HepG2 (cell line): ENCODE data around the gene RBM19. TPM values are rescaled to one million over a fixed set of nuclear protein-coding genes. Genes with fewer than 3 reads are reported as not detected.

Experiments used
- ATAC-seq: fragments of 200-7000 bp; cut with Tn5 transposase; 3 replicates; pipeline ENCODE4 v1.9.1; 2020; ENCODE audit warnings: mild to moderate bottlenecking, moderate library complexity
- BruUV-seq: library from RNA; stranded (reverse); fragments of 400-500 nt; replicated peaks from 2 replicates; lab custom pipeline; 2021; lab: Mats Ljungman, UMichigan
- CTCF ChIA-PET: fragments of 300-600 bp; formaldehyde crosslinking; extraction: SDS; loops from one replicate; lab custom pipeline; 2021; ENCODE audit warnings: low total read pairs, inconsistent platforms, low intra/inter-chr PET ratio; lab: Yijun Ruan, JAX
- POLR2A ChIA-PET: fragments of 350-600 bp; sonication (Branson Sonifier 250); formaldehyde crosslinking; loops from one replicate; lab custom pipeline; 2020; ENCODE audit warnings: antibody characterized with exemption, inconsistent platforms; lab: Yijun Ruan, JAX
- DNase-seq: peaks from one replicate; pipeline ENCODE4 v3.0.0-alpha.2; 2015; ENCODE audit warnings: low spot score
- FAIRE-seq: peaks from 3 replicates; lab custom pipeline; 2011; peaks lifted over from hg19 to GRCh38; lab: Jason Lieb, UNC
- H2AFZ ChIP-seq: one replicate; pipeline ENCODE4 v1.6.1; 2011; ENCODE audit warnings: low read length, inconsistent platforms
- H3K27ac ChIP-seq: fragments of 300-600 bp; 3 replicates; pipeline ENCODE4 v1.8.0; 2011; ENCODE audit warnings: mixed run types, mild to moderate bottlenecking, mixed read lengths, low read length, inconsistent platforms; ENCODE audit not compliant: insufficient read depth; ENCODE audit errors: extremely low read length
- H3K27me3 ChIP-seq, 2 experiments: fragments of 200-600 bp in 1 of 2; 2 replicates in 1 of 2; 3 replicates in 1 of 2; pipeline versions ENCODE4 v1.6.0 to v1.8.0; 2011; ENCODE audit warnings: low read length in 2 of 2, mild to moderate bottlenecking in 2 of 2, moderate library complexity in 2 of 2, inconsistent platforms in 1 of 2; ENCODE audit not compliant: insufficient read depth in 2 of 2, control insufficient read depth in 1 of 2
- H3K36me3 ChIP-seq, 2 experiments: fragments of 200-600 bp in 1 of 2; replicated peaks in 1 of 2; 2 replicates in 1 of 2; 3 replicates in 1 of 2; pipeline versions ENCODE4 v1.5.1 to v1.8.0; 2011; ENCODE audit warnings: low read length in 2 of 2, inconsistent platforms in 1 of 2; ENCODE audit not compliant: insufficient read depth in 2 of 2, control insufficient read depth in 1 of 2
- H3K4me1 ChIP-seq: 2 replicates; pipeline ENCODE4 v1.5.1; 2012; ENCODE audit warnings: low read length, inconsistent platforms; ENCODE audit not compliant: insufficient read depth
- H3K4me2 ChIP-seq: 2 replicates; pipeline ENCODE4 v1.6.0; 2011; ENCODE audit warnings: low read depth, low read length, inconsistent platforms
- H3K4me3 ChIP-seq, 3 experiments: fragments of 200-600 bp in 1 of 3; sonication (generic), shearing (Covaris generic) in 1 of 3; replicated peaks in 1 of 3; 2 replicates each; pipeline ENCODE4 v1.5.1; 2011 to 2016; ENCODE audit warnings: low read length in 3 of 3, inconsistent platforms in 2 of 3, low read depth in 2 of 3, mild to moderate bottlenecking in 2 of 3, control low read depth in 1 of 3, mixed read lengths in 1 of 3; ENCODE audit not compliant: insufficient read depth in 1 of 3
- H3K79me2 ChIP-seq: one replicate; pipeline ENCODE4 v1.6.1; 2011; ENCODE audit warnings: low read length, inconsistent platforms; ENCODE audit not compliant: insufficient read depth
- H3K9ac ChIP-seq: 2 replicates; pipeline ENCODE4 v1.6.0; 2011; ENCODE audit warnings: mild to moderate bottlenecking, low read depth, low read length, inconsistent platforms; ENCODE audit not compliant: insufficient read depth
- H3K9me3 ChIP-seq: 2 replicates; pipeline ENCODE4 v1.5.1; 2012; ENCODE audit warnings: mild to moderate bottlenecking, low read length
- H4K20me1 ChIP-seq: 2 replicates; pipeline ENCODE4 v1.6.0; 2011; ENCODE audit warnings: inconsistent platforms, mild to moderate bottlenecking, low read length, moderate library complexity; ENCODE audit not compliant: insufficient read depth
- ADNP ChIP-seq: sonication (generic); formaldehyde crosslinking; IDR thresholded peaks from 2 replicates; pipeline ENCODE4 v1.4.0; 2020; ENCODE audit warnings: missing genetic modification reagents
- BCLAF1 ChIP-seq: fragments of 450-650 bp; IDR thresholded peaks from 2 replicates; pipeline ENCODE4 v1.6.1; 2017; ENCODE audit warnings: mild to moderate bottlenecking
- BRF2 ChIP-seq: sonication (generic); formaldehyde crosslinking; IDR thresholded peaks from 2 replicates; pipeline ENCODE4 v1.8.1; 2022; ENCODE audit warnings: mild to moderate bottlenecking, missing genetic modification reagents
- KLF6 ChIP-seq: IDR thresholded peaks from 2 replicates; pipeline ENCODE4 v1.8.0; 2016; ENCODE audit warnings: missing biosample characterization, missing genetic modification reagents
- NCOA2 ChIP-seq: sonication (generic); formaldehyde crosslinking; IDR thresholded peaks from 2 replicates; pipeline ENCODE4 v1.8.0; 2022; ENCODE audit warnings: inconsistent platforms
- PBX2 ChIP-seq: IDR thresholded peaks from 2 replicates; pipeline ENCODE4 v1.6.1; 2016; ENCODE audit warnings: control low read depth
- TAF15 ChIP-seq: fragments of 200-400 bp; formaldehyde crosslinking; IDR thresholded peaks from one replicate; pipeline ENCODE4 v1.6.1; 2018; ENCODE audit warnings: mild to moderate bottlenecking, low read depth, low read length; ENCODE audit not compliant: poor library complexity, severe bottlenecking
- TBL1XR1 ChIP-seq: fragments of 150-350 bp; IDR thresholded peaks from 2 replicates; pipeline ENCODE4 v1.6.1; 2014; ENCODE audit warnings: borderline replicate concordance, low read length; ENCODE audit not compliant: partially characterized antibody
- THAP8 ChIP-seq: sonication (generic); formaldehyde crosslinking; IDR thresholded peaks from 2 replicates; pipeline ENCODE4 v1.5.1; 2020; ENCODE audit warnings: missing genetic modification reagents, mild to moderate bottlenecking, borderline replicate concordance
- ZBTB4 ChIP-seq: sonication (generic); formaldehyde crosslinking; IDR thresholded peaks from 2 replicates; pipeline ENCODE4 v1.4.0; 2020; ENCODE audit warnings: missing genetic modification reagents, mild to moderate bottlenecking, borderline replicate concordance
- ZMAT5 ChIP-seq: sonication (generic); formaldehyde crosslinking; IDR thresholded peaks from 2 replicates; pipeline ENCODE4 v1.5.0; 2020; ENCODE audit warnings: mild to moderate bottlenecking, low read depth, missing genetic modification reagents, borderline replicate concordance
- ZNF367 ChIP-seq: sonication (generic); formaldehyde crosslinking; IDR thresholded peaks from 2 replicates; pipeline ENCODE4 v1.4.0; 2020; ENCODE audit warnings: missing genetic modification reagents, borderline replicate concordance
- ZNF788 ChIP-seq: sonication (generic); formaldehyde crosslinking; IDR thresholded peaks from 2 replicates; pipeline ENCODE4 v1.5.0; 2020; ENCODE audit warnings: mild to moderate bottlenecking, missing genetic modification reagents, borderline replicate concordance
- WGBS: methylation state at CpG from one replicate; pipeline ENCODE4 v1.1.6; 2017; ENCODE audit warnings: low lambda C conversion rate; 5-methylcytosine and 5-hydroxymethylcytosine counted together
- in situ Hi-C: cut with HindIII; loops from 2 replicates; pipeline ENCODE4 v1.10.0; 2017; ENCODE audit warnings: low pct_unique_long_range_greater_than_20kb; ENCODE audit not compliant: extremely low pct_ligation_motif_present
- intact Hi-C: fragments of 100-400 bp; cut with micrococcal nuclease; formaldehyde crosslinking; loops from one replicate; pipeline ENCODE4 v1.10.0; 2022; ENCODE audit not compliant: unreplicated experiment
- polyA plus RNA-seq, 8 experiments: library from polyadenylated mRNA; depleted of rRNA in 3 of 8; stranded (reverse) in 7 of 8; unstranded in 1 of 8; fragments of >200 nt; fragmentation: Illumina TruSeq in 4 of 8; extraction: Trizol in 4 of 8; gene quantifications; 2 replicates each; pipeline versions ENCODE4 v1.2.1 to v1.2.3, GENCODE V29; 2011 to 2016; ENCODE audit warnings: low read depth in 4 of 8, missing spikeins in 1 of 8, mixed read lengths in 1 of 8; ENCODE audit not compliant: insufficient read depth in 1 of 8
- total RNA-seq, 5 experiments: library from RNA; depleted of rRNA; stranded (reverse); fragments of >200 nt; fragmentation: Illumina TruSeq; extraction: Trizol; gene quantifications; 2 replicates each; pipeline ENCODE4 v1.2.3, GENCODE V29; 2016; ENCODE audit warnings: low read depth in 1 of 5

Gene RBM19
- total and polyA plus RNA-seq, 2 of the 13 experiments (the other 11 are each of a cell fraction or from before 2014, with no cell fraction given): 19.3 to 32.2 TPM

- no peak for TF ChIP-seq BCLAF1
- TF ChIP-seq ZBTB4 (CRISPR knock-in tag): no peak
- no peak for TF ChIP-seq KLF6 (CRISPR knock-in tag)
Observed at GRCh38 chr12:113874999-113875561, 91.0 kb downstream of the RBM19 start (continued).

GRCh38 chr12:113874326-113874725 is 91.8 kb downstream of the RBM19 start:
- Histone ChIP-seq H3K36me3 (peaks cover 8 to 29% of the 10 kb centered on the region in 2 experiments; a peak in 4 of 5 replicates), H3K4me2 (no peak overlapping the region), H3K27ac (no peak overlapping the region), H2AFZ (no peak overlapping the region), H3K9me3 (no peaks in the 10 kb centered on the region), H3K4me1 (no peaks in the 10 kb centered on the region), H3K27me3 (no peaks in the 10 kb centered on the region), H4K20me1 (no peaks in the 10 kb centered on the region), H3K4me3 (no peak overlapping the region), H3K9ac (no peak overlapping the region), H3K79me2 (no peaks in the 10 kb centered on the region)
- CTCF ChIA-PET: no interaction called here
- FAIRE-seq (no peak), ATAC-seq (no peak), DNase-seq (no peak)
- POLR2A ChIA-PET: no interaction called here
- in situ Hi-C loops (no loop called here), intact Hi-C loops (no loop called here)
- 99% methylated on average over 5 of the region's 11 CpGs for WGBS
- no TSS peak for BruUV-seq
- TF ChIP-seq PBX2 (no peak), ZNF367 (CRISPR knock-in tag) (no peak), TBL1XR1 (no peak), ADNP (CRISPR knock-in tag) (no peak), NCOA2 (CRISPR knock-in tag) (no peak), THAP8 (no peak), ZMAT5 (CRISPR knock-in tag) (no peak), TAF15 (no peak), BRF2 (CRISPR knock-in tag) (no peak), ZNF788 (CRISPR knock-in tag) (no peak)
